ENCODE data around the gene PDYN.

DNA sequence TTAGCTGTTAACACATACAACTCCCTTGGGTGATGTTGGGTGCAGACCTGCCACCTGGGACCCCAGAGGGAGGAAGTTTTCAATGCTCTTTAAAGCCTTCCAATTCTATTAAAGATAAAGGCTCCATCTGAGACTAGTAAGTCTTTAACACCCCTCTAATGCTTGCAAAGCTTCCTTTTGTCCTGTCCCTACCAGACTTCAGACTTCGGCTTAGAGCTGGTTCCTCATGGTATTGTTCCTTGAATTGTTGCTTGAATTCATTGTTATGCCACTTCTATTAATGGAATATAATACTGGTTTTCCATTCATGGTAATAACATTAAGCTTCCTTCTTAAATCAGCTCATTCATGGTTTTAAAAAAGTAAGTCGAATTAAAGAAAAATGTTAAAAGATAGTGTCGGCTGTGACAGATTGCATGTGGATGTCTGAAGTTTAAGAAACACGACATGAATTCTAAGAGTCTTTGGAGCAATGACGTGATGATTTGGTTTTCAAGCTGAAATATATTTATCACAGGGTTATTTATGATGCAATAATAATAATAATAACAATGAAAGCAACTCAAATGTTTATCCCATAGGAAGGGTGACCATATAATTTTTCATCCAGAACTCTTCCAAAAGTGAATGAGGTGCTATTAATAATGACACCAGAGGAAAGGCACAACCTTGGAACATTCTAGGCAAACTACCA lies 21.8 kb downstream of the PDYN start:
- TF ChIP-seq, protein P1, sequence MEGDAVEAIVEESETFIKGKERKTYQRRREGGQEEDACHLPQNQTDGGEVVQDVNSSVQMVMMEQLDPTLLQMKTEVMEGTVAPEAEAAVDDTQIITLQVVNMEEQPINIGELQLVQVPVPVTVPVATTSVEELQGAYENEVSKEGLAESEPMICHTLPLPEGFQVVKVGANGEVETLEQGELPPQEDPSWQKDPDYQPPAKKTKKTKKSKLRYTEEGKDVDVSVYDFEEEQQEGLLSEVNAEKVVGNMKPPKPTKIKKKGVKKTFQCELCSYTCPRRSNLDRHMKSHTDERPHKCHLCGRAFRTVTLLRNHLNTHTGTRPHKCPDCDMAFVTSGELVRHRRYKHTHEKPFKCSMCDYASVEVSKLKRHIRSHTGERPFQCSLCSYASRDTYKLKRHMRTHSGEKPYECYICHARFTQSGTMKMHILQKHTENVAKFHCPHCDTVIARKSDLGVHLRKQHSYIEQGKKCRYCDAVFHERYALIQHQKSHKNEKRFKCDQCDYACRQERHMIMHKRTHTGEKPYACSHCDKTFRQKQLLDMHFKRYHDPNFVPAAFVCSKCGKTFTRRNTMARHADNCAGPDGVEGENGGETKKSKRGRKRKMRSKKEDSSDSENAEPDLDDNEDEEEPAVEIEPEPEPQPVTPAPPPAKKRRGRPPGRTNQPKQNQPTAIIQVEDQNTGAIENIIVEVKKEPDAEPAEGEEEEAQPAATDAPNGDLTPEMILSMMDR (IDR thresholded peaks at IDR 0.05) = no peak
- TF ChIP-seq POLR2A (IDR thresholded peaks at IDR 0.05) = no peak

Measured in esophagus squamous epithelium (tissue), 4 donors.